ENCODE measurements around the gene GRID2. TPM values are rescaled to one million over a fixed set of nuclear protein-coding genes. Genes with fewer than 3 reads are reported as not detected.

GRID2 gene
- total and polyA plus RNA-seq, 12 donors = 0.55 to 4.0 (median 2.0) TPM

DNA sequence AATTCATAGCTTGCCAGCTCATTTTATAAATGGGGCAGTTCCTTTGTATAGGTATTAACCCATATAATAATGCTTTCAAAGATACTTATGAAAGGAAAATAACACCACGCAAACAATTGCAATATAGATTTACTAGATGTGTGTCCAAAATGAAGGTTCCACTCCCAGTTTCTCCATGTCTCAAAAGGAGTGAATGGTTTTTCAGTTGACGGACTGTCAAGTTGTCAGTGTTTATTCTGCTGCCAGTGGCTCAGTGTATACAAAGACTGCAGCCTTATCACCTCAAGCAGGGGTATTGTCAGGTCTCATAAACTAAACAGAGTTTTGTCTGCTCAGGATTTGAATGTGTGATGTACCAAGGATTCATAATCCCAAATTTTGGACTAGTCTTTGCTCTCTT is 939.5 kb downstream of the GRID2 start:
- WGBS, 4 donors = 80 to 91% (median 91%) methylated on average over 2 of the region's 2 CpGs
- Histone ChIP-seq H3K4me3 (no peak overlapping the region), H3K4me1 (replicated peaks in 1 of 2) (no peaks in the 10 kb centered on the region), H3K9me3 (replicated peaks in 1 of 3) (no peaks in the 10 kb centered on the region), H3K36me3 (replicated peaks in 1 of 2) (no peaks in the 10 kb centered on the region), H3K27ac (no peak overlapping the region), H3K27me3 (no peaks in the 10 kb centered on the region)
- intact Hi-C loops (cut with DNase I) = no loop called here
- TF ChIP-seq, protein P1, sequence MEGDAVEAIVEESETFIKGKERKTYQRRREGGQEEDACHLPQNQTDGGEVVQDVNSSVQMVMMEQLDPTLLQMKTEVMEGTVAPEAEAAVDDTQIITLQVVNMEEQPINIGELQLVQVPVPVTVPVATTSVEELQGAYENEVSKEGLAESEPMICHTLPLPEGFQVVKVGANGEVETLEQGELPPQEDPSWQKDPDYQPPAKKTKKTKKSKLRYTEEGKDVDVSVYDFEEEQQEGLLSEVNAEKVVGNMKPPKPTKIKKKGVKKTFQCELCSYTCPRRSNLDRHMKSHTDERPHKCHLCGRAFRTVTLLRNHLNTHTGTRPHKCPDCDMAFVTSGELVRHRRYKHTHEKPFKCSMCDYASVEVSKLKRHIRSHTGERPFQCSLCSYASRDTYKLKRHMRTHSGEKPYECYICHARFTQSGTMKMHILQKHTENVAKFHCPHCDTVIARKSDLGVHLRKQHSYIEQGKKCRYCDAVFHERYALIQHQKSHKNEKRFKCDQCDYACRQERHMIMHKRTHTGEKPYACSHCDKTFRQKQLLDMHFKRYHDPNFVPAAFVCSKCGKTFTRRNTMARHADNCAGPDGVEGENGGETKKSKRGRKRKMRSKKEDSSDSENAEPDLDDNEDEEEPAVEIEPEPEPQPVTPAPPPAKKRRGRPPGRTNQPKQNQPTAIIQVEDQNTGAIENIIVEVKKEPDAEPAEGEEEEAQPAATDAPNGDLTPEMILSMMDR (IDR thresholded peaks at IDR 0.05) = no peak
- no peak for TF ChIP-seq POLR2A (IDR thresholded peaks at IDR 0.05)
- no peak for DNase-seq

DNA sequence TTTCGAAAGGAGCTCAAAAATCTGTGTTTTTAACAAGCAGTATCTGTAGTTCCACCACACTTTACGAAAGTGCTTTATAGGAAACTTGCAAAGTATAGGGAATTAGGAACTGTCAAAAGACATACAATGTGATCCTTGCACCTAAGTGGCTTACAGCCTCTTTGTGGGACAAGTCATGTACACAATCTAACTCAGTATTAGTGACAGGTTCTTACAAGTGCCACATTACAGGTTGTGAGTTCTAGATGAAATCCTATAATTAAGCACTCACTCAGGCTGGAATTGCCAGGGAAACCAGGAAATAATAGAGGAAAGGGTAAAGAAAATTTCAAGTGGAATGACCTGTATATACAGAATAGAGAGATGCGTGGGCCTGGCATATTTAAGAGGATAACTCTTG is 957.4 kb downstream of the GRID2 start:
- WGBS, 4 donors = 84 to 95% (median 92%) methylated on average over 3 of the region's 3 CpGs
- H3K27me3 ChIP-seq = no peaks in the 10 kb centered on the region
- no peak for DNase-seq
- no peaks in the 10 kb centered on the region for H3K36me3 ChIP-seq (replicated peaks in 1 of 2)
- H3K9me3 ChIP-seq (replicated peaks in 1 of 3) = no peaks in the 10 kb centered on the region
- no peak overlapping the region for H3K27ac ChIP-seq
- intact Hi-C loops (cut with DNase I) = no loop called here
- H3K4me3 ChIP-seq = no peak overlapping the region
- no peaks in the 10 kb centered on the region for H3K4me1 ChIP-seq (replicated peaks in 1 of 2)
- TF ChIP-seq, protein P1 (IDR thresholded peaks at IDR 0.05) = no peak
- TF ChIP-seq POLR2A (IDR thresholded peaks at IDR 0.05) = no peak

DNA sequence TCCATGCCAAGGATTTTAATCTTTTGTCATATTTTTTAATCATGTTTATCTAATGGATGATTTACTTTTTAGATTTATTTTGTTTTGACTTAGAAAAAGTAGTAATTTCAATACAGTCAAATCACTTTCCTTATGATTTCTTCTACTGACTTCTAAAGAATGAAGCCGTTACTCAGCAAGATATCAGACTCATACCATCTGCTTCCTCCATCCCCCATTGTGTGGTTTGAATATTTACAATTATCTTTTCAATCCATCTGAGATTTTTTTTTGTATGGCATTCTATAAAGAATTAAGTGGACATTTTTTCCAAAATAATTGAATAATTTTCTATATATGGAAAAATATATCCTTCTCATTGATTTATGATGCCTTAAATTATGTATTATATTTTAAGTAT is 959.4 kb downstream of the GRID2 start:
- intact Hi-C loops (cut with DNase I) = no loop called here
- TF ChIP-seq POLR2A (IDR thresholded peaks at IDR 0.05) = no peak
- TF ChIP-seq, protein P1 (IDR thresholded peaks at IDR 0.05) = no peak
- 58 to 76% (median 73%) methylated on average over 1 of the region's 1 CpG for WGBS, 4 donors
- DNase-seq = no peak
- Histone ChIP-seq H3K27me3 (no peaks in the 10 kb centered on the region), H3K9me3 (replicated peaks in 1 of 3) (no peaks in the 10 kb centered on the region), H3K4me1 (replicated peaks in 1 of 2) (no peaks in the 10 kb centered on the region), H3K27ac (no peak overlapping the region), H3K4me3 (no peak overlapping the region), H3K36me3 (replicated peaks in 1 of 2) (no peaks in the 10 kb centered on the region)

DNA sequence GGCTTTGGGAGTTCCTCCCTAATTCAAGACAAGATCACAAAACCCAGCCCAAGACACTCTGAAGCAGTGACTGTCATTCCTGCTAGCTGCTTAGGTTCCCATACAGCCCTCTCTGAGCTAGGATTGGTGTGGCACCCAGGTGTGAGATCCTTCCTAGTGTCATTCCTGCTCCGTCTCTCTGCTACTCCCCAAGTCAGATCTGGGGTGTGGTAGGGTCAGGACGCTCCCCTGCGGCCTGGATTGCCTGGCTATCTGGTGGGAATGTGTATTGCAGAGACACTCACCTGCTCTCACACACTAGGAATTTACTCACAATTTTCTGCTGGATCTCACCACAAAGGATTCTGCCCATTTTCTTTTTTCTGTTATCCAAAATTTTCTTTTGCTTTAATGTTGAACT is 964.0 kb downstream of the GRID2 start:
- Histone ChIP-seq H3K4me3 (no peak overlapping the region), H3K27ac (no peak overlapping the region), H3K36me3 (replicated peaks in 1 of 2) (no peaks in the 10 kb centered on the region), H3K27me3 (no peaks in the 10 kb centered on the region), H3K4me1 (replicated peaks in 1 of 2) (no peaks in the 10 kb centered on the region), H3K9me3 (replicated peaks in 1 of 3) (no peaks in the 10 kb centered on the region)
- no peak for DNase-seq
- WGBS, 4 donors = 75 to 87% (median 82%) methylated on average over 2 to 3 of the region's 3 CpGs
- TF ChIP-seq POLR2A (IDR thresholded peaks at IDR 0.05) = no peak
- TF ChIP-seq, protein P1 (IDR thresholded peaks at IDR 0.05) = no peak
- intact Hi-C loops (cut with DNase I) = no loop called here
